Measurements from ENCODE around the gene RAB21.
A peak's percentile ranks its signal among the peaks of the same experiment; 100 is the strongest.

Gene RAB21, protein sequence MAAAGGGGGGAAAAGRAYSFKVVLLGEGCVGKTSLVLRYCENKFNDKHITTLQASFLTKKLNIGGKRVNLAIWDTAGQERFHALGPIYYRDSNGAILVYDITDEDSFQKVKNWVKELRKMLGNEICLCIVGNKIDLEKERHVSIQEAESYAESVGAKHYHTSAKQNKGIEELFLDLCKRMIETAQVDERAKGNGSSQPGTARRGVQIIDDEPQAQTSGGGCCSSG

DNA sequence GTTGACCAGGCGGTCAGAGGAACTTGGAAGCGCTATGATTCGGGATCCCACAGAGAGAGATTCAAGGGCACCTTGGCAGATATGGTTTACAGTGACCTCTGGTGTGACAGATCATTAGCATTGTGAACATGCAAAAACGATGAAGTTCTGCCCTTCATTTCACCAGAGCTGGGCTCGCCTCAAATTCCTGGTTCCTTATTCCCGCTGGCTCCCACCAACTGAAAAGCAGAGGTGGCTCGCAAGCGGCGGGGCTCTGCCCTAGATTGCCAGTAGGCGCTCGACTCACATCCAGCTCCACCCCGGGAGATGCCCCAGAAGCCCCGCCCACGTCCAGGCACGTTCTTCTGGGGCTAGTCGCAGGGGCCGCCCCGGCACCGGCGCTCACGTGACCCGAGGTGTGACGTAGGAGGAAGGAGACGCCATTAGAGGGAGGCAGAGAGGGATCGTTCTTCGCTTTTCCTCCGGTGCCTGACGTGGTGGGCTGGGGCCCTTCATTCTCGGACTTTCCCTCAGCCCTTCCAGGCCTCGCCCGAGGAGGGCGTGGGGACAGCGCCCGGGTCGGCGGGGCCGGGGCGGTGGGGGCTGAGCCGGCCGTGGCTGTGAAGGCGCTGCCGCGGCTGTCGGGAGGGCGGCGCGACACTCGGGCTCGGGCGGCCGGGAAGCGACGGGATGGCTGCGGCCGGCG, at the start of gene RAB21:
RAB21 (plus strand) TSS at position 403 of the 685 bp plus-strand sequence; CDS start at position 670, 267 bp downstream.
- peaks cover 4% of the 10 kb centered on the region for H3K36me3 ChIP-seq (replicated peaks)
- peak; percentile 94 for DNase-seq
- peak within 1 kb of the TSS; percentile 93 for H3K27ac ChIP-seq
- no peaks in the 10 kb centered on the region for H3K27me3 ChIP-seq (replicated peaks)
- in situ Hi-C loops (cut with HindIII; ENCODE audit: low pct_ligation_motif_present, low sequenced_read_pairs): no loop called here
- TF ChIP-seq, protein P1, sequence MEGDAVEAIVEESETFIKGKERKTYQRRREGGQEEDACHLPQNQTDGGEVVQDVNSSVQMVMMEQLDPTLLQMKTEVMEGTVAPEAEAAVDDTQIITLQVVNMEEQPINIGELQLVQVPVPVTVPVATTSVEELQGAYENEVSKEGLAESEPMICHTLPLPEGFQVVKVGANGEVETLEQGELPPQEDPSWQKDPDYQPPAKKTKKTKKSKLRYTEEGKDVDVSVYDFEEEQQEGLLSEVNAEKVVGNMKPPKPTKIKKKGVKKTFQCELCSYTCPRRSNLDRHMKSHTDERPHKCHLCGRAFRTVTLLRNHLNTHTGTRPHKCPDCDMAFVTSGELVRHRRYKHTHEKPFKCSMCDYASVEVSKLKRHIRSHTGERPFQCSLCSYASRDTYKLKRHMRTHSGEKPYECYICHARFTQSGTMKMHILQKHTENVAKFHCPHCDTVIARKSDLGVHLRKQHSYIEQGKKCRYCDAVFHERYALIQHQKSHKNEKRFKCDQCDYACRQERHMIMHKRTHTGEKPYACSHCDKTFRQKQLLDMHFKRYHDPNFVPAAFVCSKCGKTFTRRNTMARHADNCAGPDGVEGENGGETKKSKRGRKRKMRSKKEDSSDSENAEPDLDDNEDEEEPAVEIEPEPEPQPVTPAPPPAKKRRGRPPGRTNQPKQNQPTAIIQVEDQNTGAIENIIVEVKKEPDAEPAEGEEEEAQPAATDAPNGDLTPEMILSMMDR (IDR thresholded peaks at IDR 0.05; ENCODE audit: low read depth, low read length, missing control alignments): peak; percentile 46
- H3K4me3 ChIP-seq (ENCODE audit: low read depth, low read length): peak within 1 kb of the TSS; percentile 92

DNA sequence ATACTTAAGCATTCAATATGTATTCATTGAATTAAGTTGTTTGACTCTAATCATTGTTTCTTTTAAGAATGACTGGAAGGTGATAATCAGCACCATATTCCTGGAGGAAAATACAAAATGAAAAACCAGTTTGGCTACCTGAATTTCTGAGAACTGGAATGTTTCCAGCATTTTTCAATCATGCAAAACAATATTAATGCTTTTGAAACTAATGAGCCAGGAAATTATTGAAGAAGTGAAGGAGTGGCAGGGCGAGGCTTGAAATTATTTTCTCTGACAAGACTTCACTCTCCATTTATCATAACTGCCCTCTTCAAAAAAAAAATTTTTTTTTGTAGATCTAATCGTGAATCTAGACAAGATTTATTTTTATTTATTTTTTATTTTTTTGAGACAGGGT, 49.7 kb upstream of the RAB21 start:
- Histone ChIP-seq H3K27ac (no peak overlapping the region), H3K27me3 (replicated peaks) (no peaks in the 10 kb centered on the region), H3K36me3 (replicated peaks) (no peaks in the 10 kb centered on the region), H3K4me3 (ENCODE audit: low read depth, low read length) (no peak overlapping the region)
- in situ Hi-C loops (cut with HindIII; ENCODE audit: low pct_ligation_motif_present, low sequenced_read_pairs): no loop called here
- TF ChIP-seq, protein P1 (IDR thresholded peaks at IDR 0.05; ENCODE audit: low read depth, low read length, missing control alignments): no peak
- DNase-seq: no peak

DNA sequence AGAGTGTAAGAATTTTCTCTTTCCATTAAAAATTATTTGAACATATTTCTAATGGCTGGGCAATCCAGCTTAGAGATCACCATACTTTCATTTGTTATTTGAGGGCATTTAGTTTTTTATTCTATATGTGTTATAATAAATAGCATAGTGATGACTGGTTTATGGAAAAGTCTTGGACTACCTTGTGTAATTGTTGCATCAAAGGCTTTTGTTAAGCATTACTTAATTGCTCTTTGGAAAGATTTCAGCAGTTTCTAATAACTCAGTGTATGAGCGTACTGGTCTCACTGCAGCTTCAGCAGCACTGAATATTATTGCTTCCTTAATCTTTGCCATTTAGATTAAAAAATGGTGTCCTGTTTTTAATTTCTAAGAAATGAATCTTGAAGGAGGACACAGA, 46.0 kb upstream of the RAB21 start:
- DNase-seq: no peak
- H3K27ac ChIP-seq: no peak overlapping the region
- H3K27me3 ChIP-seq (replicated peaks): no peaks in the 10 kb centered on the region
- no peaks in the 10 kb centered on the region for H3K36me3 ChIP-seq (replicated peaks)
- in situ Hi-C loops (cut with HindIII; ENCODE audit: low pct_ligation_motif_present, low sequenced_read_pairs): no loop called here
- TF ChIP-seq, protein P1 (IDR thresholded peaks at IDR 0.05; ENCODE audit: low read depth, low read length, missing control alignments): no peak
- no peak overlapping the region for H3K4me3 ChIP-seq (ENCODE audit: low read depth, low read length)

DNA sequence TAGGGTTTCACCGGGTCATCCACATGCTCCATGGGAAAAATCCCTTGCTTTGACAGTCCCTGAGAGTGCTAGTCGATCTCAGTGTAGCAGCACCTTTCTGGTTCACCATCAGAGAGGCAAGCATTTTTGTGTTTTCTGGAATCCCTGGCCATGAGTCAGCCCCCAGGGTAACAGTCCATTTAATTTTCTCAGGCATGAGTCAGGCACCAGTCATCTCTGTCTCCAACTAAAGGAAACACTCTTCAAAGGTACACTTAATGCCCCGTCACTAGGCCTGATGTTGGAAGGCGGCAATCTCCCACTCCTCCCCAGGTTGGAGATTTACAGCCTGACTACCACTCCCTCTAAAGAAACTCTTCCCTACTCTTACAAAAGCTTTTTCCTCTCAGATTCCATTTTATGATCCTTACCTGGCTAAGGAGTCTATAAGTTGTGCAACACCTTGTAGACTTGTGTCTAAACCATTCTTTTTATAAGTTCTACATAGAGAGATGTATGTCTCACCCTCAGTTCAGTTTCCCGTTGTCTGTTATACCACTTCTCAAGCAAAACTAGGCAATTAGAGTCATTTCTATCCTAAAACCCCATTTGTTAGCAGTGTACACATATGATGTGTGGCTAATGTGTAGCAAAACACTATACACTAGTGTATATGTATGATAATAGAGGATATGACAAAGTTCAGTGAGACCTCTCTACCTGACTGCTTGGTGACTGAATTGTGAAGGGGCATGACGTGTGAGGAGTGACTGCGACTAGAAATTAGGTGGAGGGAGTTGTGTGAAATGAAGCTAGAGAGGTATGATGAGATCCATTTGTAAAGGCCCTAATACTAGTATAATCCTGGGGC, 44.2 kb upstream of the RAB21 start:
- in situ Hi-C loops (cut with HindIII; ENCODE audit: low pct_ligation_motif_present, low sequenced_read_pairs): no loop called here
- Histone ChIP-seq H3K27ac (peak overlapping the region; percentile 69), H3K36me3 (replicated peaks) (no peaks in the 10 kb centered on the region), H3K4me3 (ENCODE audit: low read depth, low read length) (no peak overlapping the region), H3K27me3 (replicated peaks) (no peaks in the 10 kb centered on the region)
- peak; percentile 89 for DNase-seq
- TF ChIP-seq, protein P1 (IDR thresholded peaks at IDR 0.05; ENCODE audit: low read depth, low read length, missing control alignments): no peak

DNA sequence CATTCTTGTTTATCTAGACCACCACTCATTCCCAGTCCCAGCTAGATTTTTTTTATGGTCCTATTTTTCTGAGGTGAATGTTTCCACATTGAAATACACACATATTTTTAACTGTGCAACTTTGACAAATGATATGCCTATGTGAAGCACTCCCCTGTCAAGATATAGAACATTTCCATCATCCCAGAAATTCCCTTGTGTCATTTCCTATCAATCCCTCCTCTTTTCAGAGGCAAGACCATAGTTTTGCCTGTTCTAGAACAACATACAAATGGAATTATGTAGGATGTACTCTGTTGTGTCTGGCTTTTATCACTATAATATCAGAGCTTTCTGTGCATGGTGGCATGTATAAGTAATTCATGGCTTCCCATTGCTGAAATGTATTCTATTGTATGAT, 36.1 kb upstream of the RAB21 start:
- TF ChIP-seq, protein P1 (IDR thresholded peaks at IDR 0.05; ENCODE audit: low read depth, low read length, missing control alignments): no peak
- in situ Hi-C loops (cut with HindIII; ENCODE audit: low pct_ligation_motif_present, low sequenced_read_pairs): no loop called here
- DNase-seq: no peak
- Histone ChIP-seq H3K27ac (no peak overlapping the region), H3K36me3 (replicated peaks) (no peaks in the 10 kb centered on the region), H3K4me3 (ENCODE audit: low read depth, low read length) (no peak overlapping the region), H3K27me3 (replicated peaks) (no peaks in the 10 kb centered on the region)

Measured in brain microvascular endothelial cell (primary cell).